HG03039 (cell line): ENCODE data around the gene HAUS7.

Experiments used
- ATAC-seq: cut with Tn5 transposase; IDR thresholded peaks from one replicate; pipeline ENCODE4 v1.9.1; 2021; ENCODE audit warnings: mild to moderate bottlenecking, moderate library complexity; ENCODE audit not compliant: unreplicated experiment

Gene HAUS7

GRCh38 chrX:153457136-153457825 is 13.1 kb downstream of the HAUS7 start:
- no peak for ATAC-seq

DNA sequence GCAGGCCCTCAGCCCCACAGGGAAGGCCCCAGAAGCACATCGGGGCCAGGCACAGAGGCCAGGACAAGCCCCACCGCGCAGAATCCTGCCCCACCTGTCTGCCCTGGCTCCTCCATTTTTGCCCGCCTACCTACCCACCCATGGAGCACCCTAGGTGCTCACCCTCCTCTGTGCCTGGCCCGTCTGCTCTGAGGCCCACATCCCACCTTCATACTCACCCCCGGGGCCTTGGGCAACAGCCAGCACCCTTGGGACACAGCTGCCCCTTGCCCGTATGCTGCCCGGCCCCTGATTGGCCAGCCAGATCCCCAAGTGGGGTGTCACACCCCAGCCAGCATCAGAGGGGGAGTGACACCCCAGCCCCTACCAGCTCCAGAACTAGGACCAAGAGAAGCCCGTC is 13.7 kb downstream of the HAUS7 start:
- ATAC-seq, result no peak

GRCh38 chrX:153456161-153456560 is 14.2 kb downstream of the HAUS7 start:
- no peak for ATAC-seq

DNA sequence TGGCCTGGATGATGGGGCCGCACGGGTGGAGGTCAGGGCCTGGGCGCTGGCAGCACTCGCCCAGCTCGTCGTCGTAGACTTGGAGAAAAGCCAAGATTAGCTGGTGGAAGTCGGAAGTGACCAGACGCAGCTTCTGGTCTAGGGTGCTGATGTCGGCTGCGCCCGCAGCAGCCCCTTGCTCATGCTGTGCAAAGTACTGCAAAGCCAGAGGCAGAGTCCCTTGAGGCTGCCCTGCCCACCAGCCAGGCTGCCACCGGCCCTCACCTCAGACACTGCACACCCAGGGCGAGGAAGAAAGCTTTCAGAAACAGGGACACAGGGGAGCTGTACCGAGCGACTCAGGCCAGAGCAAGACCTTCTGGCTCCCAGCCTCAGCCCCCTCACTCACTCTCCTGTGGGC is 14.8 kb downstream of the HAUS7 start:
- no peak for ATAC-seq

DNA sequence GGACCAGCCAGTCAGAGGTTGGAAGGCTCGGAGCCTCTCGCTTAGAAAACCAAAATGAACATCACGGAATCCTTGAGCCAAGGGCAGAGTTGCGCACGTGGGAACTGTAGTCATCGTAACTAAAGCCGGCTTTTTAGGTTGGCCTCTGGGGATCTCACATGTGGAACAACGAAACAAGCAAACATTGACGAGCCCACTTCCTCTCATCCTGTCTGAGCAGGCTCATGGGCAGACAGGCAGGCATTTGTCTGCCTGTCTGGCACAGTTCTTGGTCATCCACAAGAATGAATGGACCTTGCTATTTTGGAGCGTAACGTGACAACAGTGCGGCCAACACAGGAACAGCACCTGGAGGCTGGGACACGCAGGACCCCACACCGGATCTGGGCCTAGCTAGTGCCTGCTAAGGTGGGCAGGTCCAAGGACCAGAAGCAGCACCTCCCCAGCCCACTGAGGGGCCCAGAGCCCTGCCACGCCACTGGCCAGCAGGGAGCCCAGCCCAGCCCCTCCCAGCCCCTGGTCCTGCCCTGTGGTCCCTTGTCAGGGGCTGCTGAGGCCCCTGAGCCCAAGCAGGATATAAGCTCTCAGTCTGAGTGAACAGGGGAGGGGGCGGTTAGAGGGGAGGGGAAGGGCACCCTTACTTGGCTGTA is 15.3 kb downstream of the HAUS7 start:
- no peak for ATAC-seq

DNA sequence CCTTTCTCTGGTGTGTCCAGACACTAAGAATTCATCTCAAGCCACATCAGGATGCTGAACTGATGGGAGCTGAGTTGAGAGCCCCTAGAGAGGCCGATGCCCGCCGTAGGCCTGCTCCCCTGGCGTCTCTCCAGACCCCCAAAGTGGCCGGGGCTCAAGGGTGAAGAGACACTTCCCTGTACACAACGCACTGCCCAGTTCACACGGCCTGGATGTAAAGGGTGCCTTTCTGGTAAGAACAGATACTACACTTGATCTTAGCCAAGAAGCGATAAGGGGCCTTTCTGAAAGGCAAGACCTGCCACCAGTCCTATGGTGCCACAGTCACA is 19.5 kb downstream of the HAUS7 start:
- ATAC-seq, result no peak

GRCh38 chrX:153450114-153450948 is 20.0 kb downstream of the HAUS7 start:
- no peak for ATAC-seq

GRCh38 chrX:153449368-153450113 is 20.8 kb downstream of the HAUS7 start:
- no peak for ATAC-seq

DNA sequence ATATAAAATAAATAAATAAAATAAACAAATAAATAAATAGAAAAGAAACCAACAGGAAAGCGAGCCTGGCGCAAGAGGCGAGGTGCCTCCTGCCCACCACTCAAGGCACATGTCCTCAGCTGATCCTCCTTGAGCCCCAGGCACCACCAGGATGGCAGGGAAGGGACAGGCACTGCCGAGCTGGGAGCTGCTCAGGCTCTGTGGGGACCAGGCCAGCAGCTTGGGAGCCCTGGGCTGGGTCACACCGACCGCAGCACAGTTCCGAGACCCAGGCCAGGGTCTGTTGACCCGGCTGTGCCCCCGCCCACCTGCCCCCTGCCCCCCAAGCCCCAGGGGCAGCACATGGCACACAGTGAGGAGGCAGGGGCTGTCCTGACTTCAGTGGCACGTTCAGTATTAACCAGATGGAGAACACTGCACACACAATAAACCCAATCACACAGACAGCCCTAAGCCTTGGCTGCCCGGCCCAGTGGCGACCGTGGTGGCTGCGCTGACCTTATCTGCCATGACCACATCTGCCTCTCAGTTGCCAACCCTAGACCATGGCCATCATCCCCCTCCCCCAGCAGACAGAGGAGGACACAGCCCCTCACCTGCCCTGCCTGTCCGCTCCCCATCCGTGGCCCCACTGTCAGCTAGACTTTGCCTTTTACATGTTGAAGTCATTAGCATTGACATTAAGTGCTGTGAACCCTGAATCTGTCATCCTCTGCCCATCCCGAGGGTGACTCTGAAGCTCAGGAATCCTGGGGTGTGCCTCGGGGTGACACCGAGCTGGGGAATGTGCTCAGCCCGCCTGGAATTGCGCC is 21.6 kb downstream of the HAUS7 start:
- no peak for ATAC-seq

GRCh38 chrX:153447581-153447960 is 22.8 kb downstream of the HAUS7 start:
- ATAC-seq, result no peak

DNA sequence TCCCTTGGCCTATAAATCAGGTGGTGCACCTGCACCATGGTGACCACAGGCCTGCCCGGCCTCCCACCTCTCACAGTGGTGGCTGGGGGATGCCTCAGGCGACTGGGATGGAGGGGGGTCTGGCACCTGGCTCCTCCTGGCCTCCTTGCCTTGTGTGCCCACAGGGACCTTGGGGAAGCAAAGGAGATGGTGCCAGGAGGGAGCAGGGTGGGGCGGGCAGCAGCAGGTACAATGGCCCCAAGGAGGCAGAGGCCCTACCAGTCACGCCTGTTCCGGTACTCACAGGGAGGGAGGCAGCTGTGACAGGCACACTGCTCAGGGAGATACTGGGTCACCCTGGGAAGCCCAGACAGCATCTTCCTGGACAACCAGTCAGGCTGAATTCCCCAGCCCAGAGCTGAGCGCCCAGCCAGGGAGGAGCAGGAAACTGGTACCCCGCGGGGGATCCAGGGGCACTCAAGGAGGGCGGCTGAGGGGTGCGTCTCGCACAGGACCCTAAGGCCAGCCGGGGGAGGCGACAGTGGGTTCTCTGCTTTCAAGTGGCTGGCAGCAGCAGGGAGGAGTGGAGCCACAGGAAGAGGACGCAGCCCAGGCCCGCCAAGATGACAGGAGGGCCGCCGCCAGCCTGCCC is 23.3 kb downstream of the HAUS7 start:
- ATAC-seq, result no peak

GRCh38 chrX:153446636-153446936 is 23.8 kb downstream of the HAUS7 start:
- ATAC-seq, result no peak

DNA sequence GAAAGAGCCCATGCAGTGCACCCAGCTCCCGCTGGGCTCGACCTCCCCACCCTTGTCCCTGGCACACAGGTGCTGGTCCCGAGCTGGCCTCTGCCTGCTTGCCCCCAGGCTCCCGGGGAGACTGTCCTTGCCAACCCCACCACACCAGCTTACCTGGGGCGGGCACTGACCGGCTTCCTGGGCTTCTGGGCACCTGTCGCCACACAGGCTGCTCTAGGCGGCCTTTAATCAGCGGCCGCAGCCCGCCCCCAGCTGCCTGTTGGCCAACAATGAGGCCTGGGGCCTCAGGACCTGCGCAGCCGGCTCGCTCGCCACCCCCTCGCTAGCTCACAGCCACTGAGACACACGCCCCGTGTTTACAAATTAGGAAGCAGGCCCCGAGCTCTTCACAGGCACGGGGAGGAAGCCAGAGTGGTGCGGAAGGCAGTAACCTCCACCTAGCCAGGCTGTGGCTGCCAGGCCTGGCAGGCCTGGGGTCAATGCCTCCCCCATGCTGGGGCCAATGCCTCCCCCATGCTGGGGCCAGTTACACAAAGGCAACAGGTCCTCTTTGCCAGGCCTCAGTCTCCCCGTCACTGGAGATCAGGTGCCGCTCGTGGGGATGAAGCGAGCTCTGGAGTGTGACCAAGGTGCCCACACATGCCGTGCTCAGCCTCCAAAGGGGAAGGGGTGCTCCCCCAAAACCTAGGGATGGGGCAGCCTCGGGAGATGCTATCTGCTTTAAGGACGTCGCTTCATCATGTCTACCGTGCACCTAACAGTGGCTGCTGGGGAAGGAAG is 24.3 kb downstream of the HAUS7 start, which contains the start of gene TREX2:
Gene TREX2, minus strand, starts transcription at position 201 of the 780 bp plus-strand sequence. CDS start 626 bp downstream, outside the sequence.
- ATAC-seq, result no peak

DNA sequence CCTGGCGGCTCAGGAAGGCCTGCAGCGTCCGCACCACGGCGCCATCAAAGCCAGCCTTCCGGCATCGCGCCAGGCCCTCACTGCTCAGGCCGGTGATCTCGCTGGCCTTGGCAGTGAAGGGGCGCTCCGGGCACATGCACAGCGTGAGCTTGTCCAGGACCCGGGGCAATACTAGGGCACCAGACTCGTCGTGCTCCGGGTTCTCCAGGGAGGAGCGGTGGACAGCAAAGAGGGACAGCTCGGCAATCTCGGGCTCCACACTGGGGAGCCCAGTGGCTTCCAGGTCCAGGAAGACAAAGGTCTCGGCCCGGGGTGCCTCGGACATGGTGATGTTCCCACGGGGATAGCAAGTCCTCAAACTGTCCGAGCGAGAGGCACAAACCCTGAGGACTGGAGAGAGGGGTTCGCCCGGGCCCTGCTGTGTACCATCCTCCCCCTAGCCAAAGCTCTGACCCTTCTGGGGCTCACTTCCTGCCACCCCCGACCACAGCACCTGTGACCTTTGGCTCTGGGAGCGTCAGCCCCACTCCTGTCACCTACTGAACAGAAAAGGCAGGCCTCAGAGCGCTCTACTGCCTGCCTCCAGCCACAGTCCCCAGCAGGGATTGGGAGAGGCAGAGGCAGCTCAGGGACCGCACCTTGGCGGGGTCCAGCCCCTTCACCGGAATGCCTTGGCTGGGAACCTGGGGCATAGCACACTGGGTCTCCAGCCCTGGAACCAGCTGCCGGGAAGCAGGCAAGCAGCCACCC is 25.1 kb downstream of the HAUS7 start:
- no peak for ATAC-seq

DNA sequence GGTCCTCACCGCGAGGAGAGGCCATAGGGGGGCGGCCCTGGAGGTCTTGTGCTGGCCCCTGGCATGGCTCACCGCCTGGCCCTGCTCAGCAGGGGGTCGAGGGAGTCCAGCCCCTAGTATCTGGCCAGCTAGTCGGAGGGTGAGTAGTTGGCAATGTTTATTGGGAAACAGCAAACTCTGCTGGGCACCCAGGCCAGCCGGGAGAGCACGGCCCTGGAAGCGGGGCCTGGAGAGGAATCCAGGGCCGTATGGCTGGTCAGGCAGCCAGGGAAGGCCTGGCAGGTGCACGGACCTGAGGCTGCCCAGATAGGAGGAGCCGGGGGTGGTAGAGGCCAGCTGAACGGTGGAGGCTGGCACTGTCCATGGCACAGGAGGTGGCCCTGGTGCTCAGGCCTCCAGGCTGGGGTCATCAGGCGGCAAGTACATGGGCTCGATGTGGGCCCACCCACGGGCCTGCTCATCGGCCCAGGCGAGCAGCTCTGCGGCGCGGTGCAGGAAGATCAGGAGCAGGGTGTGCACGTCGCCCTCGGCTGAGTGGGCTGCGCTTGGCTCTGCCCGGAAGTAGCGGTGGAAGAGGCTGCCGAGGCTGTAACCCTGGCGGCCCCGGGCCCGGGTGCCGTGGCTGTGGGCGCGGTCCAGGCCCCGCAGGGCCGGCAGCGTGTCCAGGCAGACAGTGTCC is 25.9 kb downstream of the HAUS7 start:
- ATAC-seq, result no peak

- ATAC-seq, result no peak
Observed at GRCh38 chrX:153443476-153444332, 26.7 kb downstream of the HAUS7 start.

- ATAC-seq, result no peak
Observed at GRCh38 chrX:153442463-153442862, 27.9 kb downstream of the HAUS7 start.
